ENCODE data around the gene CELA2A.

Gene CELA2A

DNA sequence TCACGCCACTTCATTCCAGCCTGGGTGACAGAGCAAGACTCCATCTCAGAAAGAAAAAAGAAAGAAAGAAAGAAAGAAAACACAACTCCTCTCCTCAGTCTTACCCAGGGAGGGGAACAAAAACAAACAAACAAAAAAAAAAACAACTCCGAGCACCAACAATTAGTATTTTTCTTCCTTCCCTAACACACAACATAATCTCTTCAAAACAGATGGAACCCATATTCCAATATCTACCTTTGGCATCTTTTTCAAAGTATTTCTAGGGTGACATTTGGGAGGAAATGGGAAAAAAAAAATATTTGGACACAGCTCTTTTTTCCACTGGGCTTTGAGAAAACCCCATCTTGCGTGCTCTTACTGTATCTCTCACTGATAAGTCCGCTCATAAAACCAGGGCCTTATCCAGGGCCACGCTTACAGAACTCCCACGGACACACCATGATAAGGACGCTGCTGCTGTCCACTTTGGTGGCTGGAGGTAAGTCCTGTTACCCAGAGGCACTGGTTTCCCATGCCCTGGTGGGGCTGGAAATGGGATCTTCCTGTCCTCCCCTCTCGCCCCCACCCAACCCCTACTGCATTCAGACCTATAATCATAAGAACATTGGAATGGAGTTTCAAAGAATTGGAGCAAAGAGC, at the start of gene CELA2A:
CELA2A (plus strand) TSS at position 420 of the 642 bp plus-strand sequence; CDS start at position 442, 22 bp downstream.
- no peak for DNase-seq (ENCODE audit: low read depth)

GRCh38 chr1:15407580-15407979, 49.0 kb upstream of the CELA2A start:
- DNase-seq (ENCODE audit: low read depth), result no peak

DNA sequence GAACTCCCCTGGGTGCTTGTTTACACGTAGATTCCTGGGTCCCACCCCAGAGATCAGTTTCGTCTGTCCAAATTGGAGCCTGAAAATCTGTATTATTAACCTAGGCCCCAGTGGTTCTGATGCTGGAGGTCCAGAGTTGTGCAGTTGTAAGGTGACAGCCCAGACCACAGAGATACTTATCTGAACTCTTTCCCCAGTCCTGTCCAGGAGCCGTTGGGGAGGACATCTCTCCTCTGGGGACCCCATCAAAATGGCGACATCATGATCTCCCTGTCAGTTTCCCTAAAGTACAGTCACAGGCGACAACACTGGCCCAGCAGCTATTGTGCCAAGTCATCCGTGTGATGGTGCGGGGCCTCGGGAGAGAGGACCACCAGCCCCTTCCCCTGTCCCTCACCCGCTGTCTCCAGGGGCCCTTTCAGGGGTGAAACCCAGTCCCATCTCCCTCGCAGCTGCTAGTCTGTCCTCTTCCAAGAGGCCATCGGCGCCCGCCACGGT, 47.6 kb upstream of the CELA2A start:
- DNase-seq (ENCODE audit: low read depth), result no peak

- no peak for DNase-seq (ENCODE audit: low read depth)
Observed at GRCh38 chr1:15409388-15410222, 46.9 kb upstream of the CELA2A start, which contains the start of gene EFHD2. EFHD2 (plus strand) TSS chr1:15409888; CDS start chr1:15409972, 84 bp downstream.

- DNase-seq (ENCODE audit: low read depth), result no peak
Observed at GRCh38 chr1:15410223-15410883, 46.2 kb upstream of the CELA2A start.

DNA sequence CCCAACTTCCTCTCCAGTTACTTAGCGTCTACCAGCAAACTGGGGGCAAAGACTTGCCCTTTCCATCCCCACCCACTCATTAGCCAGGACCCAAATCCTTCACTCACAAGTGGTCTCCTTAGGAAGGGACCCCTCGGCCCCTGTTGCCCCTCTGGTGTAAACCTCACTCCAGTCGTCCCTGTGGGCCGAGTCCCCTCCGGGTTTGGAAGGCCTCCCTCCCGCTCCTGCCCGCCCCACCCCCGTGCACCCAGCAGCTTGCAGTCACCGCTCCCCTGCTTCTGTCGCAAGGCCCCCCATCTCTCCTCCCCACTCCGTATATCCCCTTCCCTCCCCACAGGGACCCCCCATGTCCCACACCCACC, 45.7 kb upstream of the CELA2A start:
- no peak for DNase-seq (ENCODE audit: low read depth)

DNA sequence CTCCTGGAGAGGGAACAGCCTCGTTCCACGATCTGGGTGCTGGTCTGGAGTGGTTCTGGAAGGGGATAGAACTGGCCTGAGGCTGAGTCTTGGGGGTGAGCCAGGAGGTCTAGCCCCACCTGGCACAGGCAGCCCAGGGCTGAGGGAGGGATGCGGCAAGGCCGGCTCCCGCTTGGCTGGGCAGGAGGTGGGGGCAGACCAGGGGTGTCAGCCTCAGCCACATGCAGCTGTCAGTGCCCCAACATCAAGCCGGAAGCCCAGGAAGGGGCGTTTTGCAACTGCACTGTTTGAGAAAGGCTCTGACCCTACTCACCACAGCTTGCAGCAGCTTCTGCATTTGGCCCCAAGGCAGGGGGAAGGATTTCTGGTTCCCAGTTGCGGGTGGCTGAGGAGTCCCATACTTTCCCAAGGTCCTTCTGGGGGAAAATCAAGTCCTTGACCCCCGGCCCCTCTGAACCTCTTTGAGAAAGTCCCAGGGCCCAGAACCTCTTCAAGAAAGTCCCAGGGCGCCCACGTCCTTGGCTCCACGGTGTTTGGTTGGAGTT, 44.9 kb upstream of the CELA2A start:
- no peak for DNase-seq (ENCODE audit: low read depth)

GRCh38 chr1:15412175-15412800, 44.2 kb upstream of the CELA2A start:
- no peak for DNase-seq (ENCODE audit: low read depth)

DNA sequence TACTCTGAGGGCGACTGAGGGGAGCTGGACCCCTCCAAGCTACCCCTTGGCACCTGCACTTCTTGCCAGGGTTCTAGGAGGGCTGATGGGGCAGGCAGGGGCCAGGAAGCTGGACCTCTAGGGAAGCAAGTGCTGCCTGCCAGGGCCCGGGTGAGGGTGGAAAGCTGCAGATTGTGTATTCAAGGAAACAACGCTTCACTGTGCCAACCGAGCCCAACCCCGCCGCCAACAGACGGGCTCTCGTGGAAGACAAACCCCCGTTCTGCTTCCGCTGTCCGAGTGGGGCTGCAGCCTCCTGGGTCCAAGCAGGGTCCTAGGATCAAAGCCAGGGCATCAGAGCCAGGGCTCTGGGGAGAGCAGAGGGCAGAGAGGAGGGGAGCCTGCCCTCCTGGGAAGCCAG, 43.7 kb upstream of the CELA2A start:
- DNase-seq (ENCODE audit: low read depth), result no peak

GRCh38 chr1:15413563-15414444, 42.7 kb upstream of the CELA2A start:
- DNase-seq (ENCODE audit: low read depth), result no peak

DNA sequence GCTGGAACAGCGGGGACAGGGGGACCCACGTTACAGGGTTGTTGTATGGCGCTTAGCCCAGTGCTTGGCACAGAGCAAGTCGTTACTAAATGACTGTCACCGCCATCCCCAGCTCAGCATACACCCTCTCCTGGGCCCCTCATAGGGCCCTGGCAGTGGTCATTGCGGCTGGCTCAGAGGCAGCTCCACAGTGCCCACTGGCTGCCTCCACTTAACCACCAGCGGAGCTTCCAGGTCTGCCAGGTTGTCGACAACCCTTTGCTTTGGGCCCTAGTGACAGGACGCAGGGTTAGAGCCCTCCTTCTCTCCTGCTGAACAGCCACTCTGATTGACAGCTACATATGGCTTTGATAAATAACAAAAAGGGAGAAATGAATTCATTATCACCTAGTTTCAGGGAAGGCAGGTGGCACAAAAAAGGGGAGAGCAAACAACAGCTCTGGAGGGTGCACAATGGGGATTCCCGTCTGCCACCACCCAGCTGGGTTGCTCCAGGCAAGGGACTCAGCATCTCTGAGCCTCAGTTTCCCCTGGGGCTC, 42.0 kb upstream of the CELA2A start:
- DNase-seq (ENCODE audit: low read depth), result no peak

DNA sequence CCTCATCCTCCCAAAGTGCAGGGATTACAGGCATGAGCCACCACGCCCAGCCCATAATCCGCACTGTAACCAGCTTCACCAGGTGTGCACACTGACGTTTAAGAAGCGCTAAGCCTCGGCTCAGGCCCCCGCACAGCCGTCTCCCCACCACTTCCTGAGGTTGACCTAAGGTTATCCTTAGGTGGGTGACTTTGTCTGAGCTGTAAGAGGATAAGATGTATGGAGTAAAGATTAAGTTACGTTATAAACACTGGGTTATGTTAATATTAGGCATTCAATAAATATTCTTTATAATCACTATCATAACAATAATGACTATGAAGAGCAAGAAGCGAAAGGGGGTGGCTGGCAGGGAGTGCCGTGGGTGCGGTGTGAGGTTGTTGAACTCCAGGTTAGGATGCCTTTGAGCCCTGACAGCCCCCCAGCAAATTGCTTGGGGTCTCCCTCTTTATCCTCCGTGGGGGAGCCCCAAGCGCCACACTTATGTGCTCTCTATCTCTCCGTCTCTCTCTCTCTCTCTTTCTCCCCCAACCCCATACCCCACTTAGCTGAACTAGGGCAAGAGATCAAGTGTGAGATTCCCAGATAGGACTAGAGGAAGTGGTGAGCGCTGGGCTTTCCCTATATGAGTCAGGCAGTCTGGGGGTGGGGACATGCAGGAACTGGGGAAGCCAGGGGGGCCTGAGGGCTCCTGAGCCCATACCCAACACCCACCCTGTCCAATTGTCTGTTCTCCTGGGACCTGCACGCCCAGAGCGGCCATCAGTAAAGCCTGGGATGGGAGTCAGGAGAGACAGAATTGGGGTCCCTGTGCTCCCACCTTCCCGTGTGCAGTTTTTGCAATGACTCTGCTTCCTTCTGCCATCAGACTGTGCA, 39.2 kb upstream of the CELA2A start:
- DNase-seq (ENCODE audit: low read depth), result no peak

- DNase-seq (ENCODE audit: low read depth), result no peak
Observed at GRCh38 chr1:15418806-15419515, 37.6 kb upstream of the CELA2A start.

DNA sequence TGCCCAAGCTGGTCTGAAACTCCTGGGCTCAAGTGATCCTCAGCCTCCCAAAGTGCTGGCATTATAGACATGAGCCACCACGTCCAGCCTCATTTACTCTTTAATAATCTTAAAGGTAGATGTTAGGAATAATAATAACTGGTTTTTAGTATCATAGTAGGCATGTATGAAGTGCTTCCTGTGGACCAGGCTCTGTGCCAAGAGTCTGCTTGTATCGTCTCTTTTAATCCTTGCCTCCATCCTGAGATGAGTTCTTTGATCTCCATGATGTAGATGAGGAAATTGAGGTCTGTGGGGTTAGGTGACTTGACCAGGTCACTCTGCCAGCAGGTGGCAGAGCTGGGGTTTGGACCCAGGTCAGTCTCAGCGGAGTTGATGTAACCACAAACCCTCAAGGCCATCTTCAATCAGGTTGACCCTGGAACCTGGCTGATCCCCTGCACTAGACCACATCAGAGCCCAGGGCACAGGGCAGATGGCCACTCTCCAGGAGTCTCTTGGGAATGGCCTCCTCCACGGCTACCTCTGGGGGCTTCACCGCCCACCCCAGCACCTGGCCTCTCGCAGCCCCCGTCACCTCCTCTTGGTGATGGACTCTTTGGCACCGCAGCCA, 35.6 kb upstream of the CELA2A start:
- no peak for DNase-seq (ENCODE audit: low read depth)

DNA sequence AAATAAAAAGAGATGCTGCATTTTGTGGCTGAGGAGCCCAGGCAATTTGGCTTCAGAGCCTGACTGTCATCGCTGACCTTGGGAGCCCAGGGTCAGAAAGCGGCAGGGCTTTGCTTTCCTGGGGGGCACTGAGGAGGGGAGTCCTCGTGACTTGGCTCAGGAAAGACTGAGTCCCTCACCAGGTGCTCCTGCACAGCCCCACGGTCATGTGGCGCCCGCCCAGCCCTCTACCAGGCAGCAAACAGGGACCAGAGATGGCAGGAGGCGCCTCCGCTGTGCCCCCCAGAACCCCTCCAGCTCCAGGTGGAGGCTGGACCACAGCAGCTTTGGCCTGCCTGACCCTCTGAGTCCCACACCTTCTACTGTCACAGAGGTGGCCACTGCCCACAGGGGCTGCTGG, 33.7 kb upstream of the CELA2A start:
- no peak for DNase-seq (ENCODE audit: low read depth)

- no peak for DNase-seq (ENCODE audit: low read depth)
Observed at GRCh38 chr1:15423355-15424077, 33.0 kb upstream of the CELA2A start.

DNA sequence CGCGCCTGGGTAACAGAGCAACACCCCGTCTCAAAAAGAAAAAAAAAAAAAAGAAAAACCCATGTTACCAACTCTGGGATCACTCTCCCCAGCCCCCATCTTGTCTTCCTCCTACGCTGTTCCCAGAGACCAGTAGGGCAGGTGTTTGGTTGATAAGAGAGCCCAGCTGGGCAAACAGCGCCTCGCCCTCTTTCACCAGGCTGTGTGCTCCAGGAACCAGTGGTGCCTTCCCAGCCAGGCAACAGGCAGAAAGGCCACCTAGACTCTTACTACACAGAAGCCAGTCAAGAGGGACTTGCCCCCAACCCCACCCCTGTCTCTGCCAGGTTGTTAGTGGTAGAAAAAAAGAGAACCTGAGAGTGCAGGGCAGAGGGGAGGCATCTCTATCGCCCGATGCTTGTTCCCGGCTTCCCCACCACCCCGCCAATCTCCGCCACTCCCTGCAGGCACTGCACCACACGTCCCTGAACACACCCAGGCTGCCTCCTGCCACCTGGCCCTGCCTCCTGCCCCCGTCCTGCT, 32.3 kb upstream of the CELA2A start:
- DNase-seq (ENCODE audit: low read depth), result no peak

- no peak for DNase-seq (ENCODE audit: low read depth)
Observed at GRCh38 chr1:15424981-15425380, 31.6 kb upstream of the CELA2A start.
